ENCODE data around the gene NACC2.

NACC2 gene

DNA sequence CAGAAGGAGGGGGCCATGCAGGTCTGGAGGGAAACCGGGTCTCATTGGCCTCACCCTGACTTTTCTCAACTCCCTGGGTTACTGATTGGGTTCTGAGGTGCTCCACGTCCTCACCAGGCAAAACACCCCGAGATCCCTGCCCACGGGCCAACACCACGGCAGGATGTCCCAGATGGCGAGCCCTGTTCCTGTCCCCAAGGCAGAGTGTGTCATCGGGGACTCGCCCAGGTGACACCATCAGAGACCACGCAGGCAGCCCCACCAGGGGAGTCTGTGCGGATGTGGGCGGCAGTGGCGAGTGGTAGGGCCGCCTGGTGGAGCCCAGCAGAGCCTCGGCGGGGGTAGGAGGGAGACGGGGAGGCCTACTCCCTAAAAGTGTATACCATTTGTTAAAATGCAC is 74.9 kb downstream of the NACC2 start:
- no peak for DNase-seq

DNA sequence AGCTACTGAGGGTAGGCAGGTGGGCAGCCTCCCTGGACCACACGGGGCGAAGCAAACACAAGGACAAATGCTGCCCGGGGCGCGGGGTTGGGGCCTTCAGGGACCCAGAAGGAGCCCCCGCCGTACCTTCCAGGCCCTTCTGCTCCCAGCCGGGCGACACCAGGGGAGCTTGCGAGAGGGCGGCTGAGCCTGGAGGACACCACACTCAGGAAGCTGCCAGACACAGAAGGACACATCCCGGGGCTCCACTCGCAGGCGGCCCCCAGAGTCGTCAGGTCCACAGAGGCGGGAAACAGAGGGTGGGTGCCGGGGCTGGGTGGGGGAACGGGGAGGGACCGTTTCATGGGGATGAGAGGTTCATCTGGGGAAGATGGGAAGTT is 75.4 kb downstream of the NACC2 start:
- DNase-seq, result no peak

DNA sequence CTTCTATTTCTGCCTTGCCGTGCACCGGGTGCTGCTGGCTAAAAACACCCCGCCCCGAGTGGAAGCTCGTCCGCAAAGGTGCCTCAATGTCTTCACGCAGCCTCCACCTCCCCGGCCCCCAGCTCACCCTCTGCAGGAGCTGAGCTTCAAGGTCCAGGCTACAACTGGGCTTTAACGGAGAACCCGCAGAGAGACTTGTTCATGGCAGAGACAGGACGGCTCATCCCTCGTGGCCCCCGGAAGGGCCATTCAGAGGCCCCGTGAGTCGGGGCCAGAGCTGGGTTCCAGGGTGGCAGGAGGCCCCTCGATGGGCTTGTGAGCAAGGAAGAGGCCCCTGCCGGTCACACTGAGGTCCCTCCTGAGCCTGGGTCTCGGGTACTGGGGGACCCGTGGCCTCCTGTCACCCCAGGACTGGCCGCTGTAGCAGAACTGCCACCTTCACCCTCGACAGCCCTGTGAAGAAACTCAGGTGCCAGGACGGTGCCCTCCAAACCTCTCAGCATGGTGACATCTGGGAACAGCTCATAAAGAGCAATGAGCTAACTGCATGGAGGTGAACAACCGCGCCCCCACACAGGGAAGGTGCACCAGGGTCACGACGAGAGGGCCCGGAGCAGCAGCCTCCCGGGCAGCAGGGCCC is 75.9 kb downstream of the NACC2 start:
- DNase-seq, result no peak

DNA sequence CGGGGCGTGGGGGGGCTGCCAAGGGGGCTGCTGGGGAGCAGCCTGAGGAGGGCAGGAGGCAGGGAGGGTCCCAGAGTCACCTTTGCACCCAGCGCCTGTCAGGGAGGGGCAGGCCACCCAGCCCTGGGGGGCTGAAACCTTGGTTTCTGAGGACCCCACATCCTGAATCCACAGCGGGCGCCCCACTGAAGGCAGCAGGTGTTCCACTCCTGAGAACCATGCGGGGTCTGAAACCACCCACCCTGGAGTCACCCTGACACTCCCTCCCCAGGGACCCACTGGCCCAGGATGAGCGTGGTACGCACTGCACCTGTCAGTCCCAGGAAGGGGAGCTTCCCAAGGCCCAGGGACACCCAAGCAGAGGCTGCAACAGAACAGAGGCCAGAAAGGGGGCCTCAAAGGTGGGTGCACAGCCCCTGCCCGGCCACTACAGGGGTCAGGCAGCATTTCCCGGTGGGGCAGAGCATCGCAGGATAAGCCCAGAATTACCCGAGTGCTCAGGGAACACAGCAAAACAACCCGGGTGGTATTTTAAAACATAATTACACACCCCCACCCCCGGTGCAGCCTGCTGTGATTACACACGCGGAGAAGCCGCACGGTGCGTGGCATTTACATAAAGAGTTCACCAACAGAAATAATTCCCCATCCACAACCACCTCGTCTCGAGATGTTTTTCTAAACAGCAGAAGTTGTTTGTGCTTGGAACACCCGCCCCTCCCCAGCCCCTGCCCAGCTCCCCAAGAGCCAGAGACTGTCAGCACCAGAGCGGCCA is 76.6 kb downstream of the NACC2 start:
- no peak for DNase-seq

DNA sequence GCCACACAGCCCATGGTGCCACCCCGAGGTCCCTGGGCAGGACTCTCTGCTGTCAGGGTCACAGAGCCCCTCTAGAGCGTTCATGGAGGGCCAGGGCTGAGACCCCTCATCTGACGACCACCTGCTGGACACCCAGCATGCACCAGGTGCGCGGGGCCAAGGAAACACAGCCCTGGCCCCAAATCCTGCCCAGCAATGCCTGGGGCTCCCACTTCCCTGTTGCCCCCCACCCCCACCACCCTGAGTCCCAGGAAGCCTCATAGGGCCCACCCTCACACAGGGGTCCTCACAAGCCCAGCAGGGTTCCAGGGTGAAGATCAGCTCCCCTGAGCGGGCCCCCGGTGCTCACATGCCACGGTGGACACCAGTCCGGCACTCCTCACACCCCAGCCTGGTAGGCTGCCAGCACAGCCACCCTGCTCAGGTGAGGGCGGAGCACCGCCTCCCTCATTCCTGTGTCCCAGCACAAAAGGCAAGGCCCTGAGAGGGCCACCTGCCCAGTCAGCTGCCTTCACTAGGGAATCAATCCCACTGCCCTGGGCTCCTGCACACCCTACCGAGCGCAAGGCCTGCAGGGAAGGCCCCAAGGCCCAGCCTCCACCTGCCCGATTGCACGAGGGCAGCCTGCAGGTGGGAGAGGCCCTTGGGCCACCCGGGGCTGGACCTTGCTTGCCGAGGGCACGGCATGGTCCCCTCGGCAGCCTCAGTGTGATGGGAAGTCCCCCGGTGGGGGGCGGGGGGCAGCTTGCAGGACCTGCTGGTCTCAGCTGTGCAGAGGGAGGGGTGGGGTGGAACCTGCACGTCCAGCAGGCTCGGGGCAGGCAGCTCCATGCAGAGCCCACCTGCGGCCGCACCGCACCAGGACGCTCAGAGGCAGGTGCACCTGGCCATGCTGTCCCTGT is 77.5 kb downstream of the NACC2 start:
- DNase-seq, result no peak

DNA sequence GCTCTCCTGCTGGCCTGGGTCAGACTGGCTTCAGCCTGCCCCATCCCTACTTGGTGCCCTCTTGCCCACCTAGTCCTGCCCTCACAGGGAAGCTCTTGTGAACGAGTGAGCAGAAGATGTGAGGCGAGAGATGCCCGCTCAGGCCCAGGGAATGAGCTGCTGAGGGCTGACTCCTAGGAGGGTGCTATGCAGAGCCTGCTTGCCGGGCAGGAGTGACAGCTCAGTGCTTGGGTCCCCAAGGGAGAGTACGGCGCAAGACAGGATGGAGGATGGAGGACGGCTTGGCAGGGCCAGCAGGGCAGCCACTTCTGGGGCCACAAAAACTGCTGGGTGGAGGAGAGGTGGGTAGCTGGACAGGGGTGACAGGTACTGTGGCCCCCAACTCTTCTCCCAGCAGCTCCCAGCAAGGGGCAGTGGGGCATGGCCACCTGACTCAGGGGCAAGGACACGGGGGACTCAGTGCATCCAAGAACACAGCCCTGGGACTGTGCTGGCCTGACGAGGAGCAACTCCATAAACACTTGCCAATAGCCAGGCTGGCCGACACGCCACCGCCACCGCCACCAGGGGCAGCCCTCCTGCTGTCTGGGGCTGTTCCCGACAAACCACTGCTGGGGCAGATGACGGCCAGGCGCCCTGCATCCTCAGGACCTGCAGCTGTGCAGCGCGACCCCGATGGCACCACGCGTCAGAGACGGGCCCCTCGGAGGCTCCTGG is 78.4 kb downstream of the NACC2 start:
- no peak for DNase-seq

DNA sequence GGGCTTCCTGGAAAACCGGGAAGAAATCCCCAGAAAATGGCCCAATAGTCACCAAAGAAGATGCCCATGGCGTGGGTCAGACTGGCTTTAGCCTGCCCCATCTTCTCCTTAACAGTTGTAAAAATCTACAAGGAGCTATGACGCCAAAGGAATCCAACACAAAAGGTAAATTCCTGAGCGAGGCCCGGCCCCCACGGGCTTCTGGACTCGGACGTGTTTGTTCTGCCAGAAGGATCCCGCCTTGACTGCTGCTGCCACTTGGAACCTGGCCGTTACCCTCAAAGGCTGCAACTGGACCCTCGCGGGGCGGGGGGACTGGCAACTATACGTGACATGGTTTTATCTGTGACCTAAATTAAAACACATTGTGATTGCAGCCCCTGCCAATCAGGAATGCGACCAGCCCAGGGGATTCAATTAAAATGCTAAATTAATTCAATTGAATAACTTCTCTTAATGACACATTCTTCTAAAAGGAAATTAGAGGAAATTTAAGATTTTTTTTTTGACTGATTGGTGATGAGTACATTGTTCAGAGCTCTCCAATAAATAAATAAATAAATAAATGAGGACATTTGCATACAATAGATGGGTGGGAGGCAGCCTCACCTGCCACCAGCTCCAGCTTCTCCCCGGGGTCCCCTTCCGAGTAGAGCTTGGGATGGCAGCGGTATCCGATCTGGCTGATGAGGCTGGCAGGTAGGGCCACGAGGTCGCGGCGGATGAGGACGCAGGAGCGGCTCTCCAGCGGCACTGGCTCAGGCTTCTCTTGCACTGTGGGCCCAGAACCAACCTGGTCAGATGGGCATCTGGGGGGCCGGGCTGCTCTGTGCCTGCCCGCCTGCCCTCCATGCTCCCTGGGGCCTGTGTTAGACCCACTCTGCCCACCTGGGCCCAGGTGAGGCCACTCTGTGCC is 79.2 kb downstream of the NACC2 start:
- DNase-seq, result no peak

DNA sequence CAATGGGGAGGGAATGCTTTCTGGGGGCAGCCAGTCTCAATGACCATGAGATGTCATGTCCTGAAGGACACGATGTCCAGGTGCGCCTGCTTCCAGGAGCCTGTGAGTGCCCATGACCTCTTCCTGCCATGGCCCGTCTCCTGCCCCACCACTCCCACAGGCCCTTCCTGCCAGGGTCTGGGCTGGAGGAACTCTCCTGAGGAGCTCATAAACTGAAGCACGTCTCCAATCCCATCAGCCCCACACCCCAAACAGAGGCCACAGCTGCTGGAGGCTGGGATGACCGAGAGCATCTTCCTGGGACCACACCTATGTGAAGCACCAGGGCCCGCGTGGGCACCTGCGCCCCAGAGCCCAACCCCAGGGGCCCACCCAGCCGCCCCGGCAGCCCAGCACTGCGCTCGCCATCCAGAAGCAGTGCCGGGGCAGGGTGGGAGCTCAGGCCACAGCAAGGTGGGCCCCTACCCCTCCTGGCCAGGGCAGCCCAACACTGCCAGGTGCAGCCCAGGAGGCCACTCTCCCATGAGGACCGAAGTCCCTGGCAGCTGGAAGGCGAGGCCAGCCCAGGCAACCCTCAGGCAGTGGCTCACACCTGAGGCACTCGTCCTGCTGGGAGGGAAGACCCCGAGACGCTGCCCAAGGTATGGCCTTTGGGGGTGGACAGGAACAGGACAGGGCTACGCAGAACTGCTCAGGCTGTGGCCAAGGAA is 80.0 kb downstream of the NACC2 start:
- no peak for DNase-seq

DNA sequence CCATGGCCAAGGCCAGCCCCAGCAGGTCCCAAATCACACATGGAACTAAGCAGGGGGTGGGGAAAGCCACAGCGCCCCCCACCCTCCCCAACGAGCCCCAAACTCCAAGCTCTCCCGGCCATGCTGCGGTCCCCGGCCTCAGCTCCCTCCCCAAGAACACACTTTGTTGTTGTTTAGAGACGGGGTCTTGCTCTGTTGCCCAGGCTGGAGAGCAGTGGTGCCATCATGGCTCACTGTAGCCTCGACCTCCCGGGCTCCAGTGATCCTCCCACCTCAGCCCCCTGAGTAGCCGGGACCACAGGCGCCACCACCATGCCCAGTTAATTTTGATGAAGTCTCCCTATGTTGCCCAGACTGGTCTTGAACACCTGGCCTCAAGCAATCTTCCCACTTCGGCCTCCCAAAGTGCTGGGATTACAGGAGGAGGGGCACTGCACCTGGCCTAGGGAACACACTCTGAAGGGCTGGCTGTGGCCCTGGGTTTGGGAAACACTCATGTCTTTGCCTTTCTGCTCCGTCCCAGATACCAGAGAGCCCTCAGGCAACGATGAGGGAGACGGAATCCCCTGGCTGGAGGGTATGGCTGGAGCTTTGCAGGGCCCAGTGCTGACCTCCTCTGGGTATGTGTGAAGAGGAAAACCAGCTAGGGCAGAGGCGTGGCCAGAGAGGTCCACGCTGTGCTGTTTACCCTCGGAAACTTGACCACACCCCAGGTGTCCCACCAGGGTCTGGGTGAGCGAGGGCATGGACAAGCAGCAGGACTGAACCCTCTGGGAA is 80.8 kb downstream of the NACC2 start:
- DNase-seq, result no peak

DNA sequence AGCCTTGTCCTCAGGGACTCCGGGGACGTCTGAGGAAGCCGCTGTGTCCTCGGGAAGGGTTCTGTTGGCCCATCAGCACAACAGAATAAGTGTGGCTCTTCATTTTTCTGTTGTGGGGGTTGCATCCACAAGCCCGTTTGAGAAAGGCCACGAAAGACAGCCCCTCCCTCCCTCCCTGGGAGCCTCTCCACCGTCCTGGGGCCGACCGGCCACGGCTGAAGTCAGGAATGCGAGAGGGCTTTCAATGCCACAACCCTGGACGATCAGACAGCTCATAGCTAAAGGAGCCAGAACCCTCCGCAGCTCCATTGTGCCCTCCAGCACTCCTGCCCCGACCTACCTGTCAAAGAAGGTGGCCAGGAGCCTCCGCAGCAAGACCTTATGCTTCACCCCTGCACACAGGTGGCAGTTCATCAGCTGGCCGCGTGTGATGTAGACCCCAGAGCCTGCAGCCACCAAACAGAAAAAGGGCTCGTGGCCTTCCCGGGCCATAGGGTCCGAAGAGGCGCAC is 81.5 kb downstream of the NACC2 start:
- DNase-seq, result no peak

DNA sequence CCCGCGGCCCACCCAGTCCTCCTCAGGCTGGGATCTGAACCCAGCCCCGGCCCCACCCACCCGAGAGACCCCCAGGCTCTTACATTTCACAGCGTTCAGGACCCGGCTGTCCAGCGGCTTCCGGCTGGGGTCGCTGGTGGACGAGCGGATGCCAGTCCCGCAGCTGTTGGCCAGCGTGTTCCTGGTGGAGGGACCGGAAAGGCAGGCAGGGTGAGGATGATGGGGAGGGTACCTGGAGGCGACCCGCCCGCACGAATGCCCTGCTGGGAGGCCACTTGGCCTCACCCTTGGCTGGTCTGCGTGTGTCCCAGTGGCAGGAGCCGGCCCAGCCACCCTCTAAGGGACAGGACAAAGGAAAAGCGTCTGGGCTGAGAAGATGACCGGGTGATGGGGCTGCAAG is 82.0 kb downstream of the NACC2 start:
- DNase-seq, result no peak

DNA sequence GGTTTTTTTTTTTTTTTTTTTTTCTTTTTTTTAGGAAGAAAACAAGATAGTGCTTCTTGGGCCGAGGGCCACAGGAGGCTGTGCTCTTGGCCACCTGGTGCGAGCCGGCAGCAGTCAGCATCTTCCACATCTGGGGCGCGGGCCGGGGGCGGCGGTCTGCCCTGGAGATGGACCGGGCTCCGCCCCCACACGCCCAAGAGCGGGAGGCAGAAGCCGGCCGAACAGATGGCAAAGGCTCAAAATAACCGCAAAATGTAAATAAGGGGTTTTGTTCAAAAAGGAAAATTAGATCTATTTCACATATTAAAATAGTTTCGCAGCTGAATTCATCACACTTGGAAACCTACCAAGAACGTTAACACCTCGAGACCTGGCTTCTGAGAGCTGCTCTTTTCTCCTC is 82.4 kb downstream of the NACC2 start:
- DNase-seq, result no peak

DNA sequence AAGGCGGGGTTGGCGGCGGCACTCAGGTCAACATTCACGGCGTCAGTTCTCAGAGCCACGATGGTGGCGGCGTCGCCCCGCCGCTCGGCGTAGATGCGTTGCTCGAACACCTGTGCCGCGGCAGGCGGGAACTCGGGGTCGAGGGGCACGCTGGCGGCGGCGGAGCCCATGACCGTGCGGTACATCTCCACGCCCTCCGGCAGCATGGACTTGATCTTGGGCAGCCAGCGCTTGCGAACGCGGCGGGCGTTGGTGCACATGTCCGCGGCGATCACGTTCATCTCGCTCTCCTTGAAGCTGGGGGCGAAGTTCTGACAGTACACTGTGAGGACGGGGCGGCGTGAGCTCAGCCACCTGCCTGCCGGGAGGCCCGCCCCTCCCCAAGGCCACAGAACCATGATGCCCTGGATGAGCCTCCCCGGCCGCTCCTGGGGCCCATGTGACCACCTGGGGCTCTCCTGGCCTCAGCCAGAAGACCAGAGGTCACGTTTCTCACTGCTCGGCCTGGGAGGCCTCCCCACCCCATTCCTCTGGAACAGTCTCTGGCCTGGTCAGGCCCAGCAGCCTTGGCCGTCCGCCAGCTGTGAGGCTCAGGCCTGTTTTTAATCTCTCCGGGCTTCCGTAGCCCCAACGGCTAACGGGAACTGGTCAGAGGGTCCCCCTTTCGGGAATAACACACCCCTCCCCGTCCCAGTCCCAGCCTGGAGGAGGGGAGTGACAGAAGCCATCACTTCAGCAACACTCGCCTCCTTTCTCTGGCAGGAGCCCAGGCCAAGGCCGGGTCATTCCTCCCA is 83.2 kb downstream of the NACC2 start:
- DNase-seq, result no peak

DNA sequence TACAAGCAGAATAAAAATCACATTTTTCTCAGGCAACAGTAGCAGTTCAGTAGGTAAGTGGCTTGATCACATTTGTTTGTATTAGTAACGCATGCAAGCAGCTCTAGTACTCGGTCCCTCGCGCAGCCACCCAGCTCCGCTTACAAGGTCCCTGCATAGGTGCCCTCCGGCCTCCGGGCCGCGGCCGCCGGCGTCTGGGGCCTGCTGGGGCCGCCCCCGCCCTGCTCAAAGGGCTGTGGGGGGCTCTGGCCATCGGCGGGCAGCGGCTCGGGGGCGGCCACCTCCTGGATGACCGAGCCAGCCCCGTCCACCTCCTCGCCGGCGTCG is 83.8 kb downstream of the NACC2 start:
- no peak for DNase-seq

DNA sequence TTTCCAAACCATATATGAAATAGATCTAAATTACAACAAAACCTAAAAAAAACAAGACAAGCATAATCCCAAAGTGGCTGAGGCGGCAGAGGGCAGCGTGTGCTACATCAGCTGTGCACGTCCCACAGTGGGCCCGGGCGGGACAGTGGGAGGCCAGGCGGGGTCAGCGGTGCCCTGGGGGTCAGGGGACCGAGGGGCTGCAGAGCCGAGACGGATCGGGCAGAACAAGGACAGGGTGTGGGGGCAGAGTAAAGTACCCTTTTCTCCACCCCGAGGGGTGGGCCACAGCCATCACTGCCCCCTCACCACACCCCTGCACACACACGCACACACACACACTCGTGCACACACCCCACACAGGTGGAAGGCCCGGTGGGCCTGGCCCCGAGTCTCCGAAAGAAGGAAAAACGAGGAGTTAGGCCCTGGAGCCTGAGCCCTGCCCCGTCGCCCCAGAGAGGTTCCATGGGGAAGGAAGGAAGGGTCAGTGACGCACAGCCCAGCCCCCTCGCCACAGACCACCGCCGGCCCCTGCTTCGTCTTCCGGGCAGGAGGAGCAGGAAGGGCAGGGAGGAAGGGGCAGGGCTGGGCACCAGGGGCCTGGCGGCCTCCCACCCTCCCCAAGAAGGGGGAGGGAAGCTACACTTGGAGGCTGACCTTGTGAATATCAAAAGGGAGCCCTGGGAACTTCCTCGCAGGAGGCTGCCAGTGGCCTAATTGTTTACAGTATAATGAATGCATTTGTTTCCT is 84.3 kb downstream of the NACC2 start:
- DNase-seq, result no peak

DNA sequence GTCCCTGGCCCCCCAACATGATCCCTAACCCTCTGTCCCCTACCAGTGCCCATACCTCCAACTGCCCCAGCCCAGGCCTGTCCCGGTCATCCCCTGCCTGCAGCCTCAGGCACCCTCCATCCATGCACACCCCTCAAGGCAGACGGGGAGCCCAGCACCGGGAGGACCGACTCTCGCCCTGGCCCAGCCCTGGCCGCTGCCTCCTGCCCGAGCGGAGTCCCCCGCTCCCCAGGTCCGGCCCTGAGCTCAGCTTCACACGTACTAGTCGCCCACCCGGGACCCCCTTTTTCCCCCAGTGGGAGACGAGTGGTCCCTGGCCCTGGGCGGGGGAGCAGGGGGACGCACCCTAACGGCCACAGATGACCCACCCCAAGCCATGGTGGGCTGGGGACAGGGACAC is 84.9 kb downstream of the NACC2 start:
- no peak for DNase-seq

DNA sequence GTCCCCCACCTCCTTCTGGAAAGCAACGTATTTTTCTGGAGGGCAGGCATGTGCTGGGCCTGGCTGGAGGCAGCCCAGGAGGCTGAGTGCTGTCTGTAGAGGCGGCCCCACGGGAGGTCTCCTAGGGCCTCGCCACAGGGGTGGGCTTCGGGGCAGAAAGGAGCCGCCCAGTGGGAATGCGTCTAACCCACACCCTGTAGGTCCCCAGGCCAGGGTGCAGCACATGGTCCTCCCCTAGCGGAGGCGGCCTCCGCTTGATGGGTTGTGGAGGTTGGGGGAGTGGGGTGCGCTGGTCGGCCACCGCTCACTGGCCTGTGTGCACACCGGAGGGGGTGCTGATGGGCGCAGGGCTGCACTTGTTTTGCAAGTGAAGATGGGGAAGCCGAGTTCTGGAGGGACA is 85.6 kb downstream of the NACC2 start:
- no peak for DNase-seq

DNA sequence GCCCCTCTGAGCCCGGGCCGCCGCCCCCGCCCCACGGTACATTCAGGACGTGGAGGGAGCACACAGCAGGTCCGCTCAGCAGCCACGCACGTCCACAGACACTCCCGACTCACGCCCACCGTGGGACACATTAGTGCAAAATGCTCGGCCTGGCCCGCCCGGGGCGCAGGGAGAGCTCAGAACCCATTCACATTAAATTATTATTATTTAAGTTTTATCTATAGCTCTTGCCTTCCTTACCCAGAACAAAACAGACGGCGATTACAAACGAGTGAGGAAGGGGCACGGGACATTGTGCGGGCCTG is 86.4 kb downstream of the NACC2 start:
- no peak for DNase-seq

Data from stimulated activated naive CD4-positive, alpha-beta T cell (primary cell).